Stimulated activated CD4-positive, alpha-beta T cell treated with anti-CD3 and anti-CD28 coated beads, Interleukin-1b, Interleukin-23, amount 100 ng/mL, for 24 hours (primary cell): ENCODE measurements around the gene OSMR.

ENCODE experiments used
- DNase-seq, 4 experiments: peaks; one replicate each; pipeline ENCODE4 v3.0.0-alpha.2; 2020; ENCODE audit warnings: low read depth in 4 of 4, low spot score in 1 of 4

OSMR gene

DNA sequence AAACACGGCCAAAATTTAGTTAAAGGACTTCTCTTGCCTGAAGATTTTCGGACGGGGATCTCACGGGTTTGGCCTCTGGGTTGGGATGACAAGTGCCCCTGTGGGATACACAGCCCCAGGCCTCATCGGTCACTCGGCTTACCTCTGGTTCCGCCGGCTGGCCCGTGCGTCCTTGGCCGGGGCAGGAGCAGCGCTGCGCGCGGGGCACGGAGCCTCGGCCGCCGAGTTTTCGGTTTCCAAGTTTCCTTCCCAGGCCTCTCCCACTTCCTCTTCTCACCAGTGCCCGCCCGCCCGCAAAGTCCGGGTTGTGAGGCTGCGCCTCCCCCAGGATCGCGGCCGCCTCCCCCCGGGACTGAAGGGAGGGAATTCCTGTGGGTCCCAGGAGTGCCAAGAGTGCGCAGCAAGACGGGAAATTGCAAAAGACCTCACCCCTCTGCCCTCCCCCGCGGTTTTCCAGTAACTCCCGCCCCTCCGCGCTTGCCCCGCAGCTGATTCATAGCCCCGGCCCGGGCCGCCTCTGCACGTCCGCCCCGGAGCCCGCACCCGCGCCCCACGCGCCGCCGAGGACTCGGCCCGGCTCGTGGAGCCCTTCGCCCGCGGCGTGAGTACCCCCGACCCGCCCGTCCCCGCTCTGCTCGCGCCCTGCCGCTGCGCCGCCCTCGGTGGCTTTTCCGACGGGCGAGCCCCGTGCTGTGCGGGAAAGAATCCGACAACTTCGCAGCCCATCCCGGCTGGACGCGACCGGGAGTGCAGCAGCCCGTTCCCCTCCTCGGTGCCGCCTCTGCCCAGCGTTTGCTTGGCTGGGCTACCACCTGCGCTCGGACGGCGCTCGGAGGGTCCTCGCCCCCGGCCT lies at the start of gene OSMR:
OSMR (plus strand) TSS at position 487 of the 853 bp plus-strand sequence. CDS start 23,033 bp downstream, outside the sequence.
- DNase-seq, result peak in 1 of 4 experiments; percentile 37

DNA sequence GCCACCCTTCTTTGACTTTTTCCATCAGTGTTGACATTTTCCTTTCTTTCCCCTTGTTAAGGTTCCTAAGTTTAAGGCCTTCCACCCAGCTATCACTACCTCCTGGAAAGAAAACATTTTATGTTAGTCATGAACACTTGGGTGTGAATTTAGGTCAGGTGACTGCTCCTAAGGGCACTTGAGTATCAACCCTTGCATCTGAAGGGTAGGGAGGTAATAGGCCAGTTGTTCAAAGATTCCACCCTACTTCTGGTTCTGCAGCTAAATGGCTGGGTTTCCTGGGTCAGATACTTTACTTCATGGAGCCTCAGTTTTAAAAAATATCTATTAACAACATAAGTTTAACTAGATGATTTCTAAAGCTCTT lies 49.1 kb upstream of the OSMR start:
- no peak for DNase-seq

DNA sequence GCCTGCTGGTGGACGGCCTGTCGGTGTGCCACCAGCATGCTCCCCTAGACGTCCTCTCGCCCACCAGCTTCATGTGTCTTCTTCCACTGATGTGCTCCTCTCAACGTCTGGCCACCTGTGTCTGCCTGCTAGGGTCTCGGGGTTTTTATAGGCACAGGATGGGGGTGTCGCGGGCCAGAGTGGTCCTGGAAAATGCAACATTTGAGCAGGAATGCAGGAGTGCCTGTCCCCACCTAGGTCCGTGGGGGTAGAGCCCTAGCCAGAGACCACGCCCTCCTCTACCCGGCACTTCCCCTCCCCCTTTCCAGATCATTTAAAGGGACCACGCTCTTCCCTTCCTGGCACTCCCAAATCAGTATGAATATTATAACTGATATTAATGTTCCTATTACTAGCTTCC lies 48.0 kb upstream of the OSMR start:
- DNase-seq, result no peak

DNA sequence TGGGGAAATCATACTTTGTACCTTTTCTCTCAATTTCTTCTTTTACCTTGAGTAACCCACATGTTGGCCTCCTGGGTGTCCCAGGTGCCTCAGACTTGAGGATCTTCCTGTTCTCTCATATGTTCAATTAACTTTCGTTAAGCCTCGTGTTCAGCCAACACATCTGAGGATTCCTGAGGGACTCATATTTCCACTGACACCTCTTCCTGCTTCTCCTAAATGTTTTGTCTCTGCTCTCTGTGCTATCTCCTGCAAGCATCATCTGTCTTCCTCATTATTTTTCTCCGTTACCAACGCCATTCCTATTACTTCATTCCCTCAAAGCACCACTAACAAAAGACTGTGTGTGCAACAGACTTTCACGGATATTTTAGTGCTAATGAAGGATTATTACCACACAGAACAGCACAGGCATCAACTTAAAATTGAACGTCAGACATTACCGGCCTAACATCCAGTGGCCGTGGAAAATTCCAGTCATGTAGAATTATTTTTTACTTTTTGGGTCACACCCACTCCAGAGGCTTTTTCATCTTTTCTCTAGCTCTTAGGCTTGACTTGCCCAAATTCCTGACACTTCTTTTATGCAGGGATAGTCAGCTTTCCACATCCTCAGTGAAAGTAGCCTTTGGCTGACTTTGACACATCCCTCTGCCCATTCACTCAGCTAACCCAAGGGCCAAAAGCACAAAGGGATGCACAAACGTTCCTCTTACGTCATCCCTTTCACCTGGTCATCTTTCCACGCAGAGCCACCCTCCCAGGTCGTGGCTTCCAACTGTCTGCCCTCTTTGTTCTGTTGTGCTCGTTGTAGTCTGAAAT lies 46.0 kb upstream of the OSMR start:
- DNase-seq, result no peak

DNA sequence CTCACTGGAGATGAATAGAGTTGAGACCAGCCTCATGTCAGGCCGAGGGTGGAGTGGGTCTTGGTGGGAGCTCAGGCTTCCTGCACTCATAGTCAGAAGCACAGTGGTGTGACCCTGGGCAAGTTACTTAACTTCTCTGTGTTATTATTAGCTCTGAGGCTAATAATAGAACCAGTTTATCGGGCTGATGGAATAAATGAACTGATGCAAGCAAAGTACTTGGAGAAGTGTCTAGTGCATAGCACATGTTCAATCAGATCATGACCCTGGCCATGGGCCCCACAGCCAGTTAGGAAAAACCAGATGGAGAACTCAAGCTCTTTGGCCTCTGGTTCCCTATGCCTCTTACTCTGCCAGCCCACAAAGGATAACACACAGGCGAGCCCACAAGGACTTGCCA lies 45.3 kb upstream of the OSMR start:
- DNase-seq, result no peak

DNA sequence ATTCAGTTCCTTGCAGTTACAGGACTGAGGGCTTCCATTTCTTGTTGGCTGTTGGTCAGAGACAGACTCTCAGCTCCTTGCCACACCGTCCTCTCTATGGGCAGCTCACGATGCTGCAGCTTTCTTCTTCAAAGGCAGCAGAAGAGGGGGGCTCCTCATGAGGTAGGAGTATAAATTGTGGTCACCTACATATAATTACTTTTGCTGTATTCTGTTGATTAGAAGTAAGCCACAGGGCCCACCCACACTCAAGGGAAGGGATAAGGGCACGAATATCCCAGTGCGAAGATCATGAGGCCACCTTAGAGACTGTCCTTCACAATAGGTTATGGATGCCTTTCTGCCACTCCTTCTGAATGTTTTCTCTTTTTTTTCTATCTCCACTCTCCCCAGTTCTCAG lies 43.7 kb upstream of the OSMR start:
- DNase-seq, result no peak

DNA sequence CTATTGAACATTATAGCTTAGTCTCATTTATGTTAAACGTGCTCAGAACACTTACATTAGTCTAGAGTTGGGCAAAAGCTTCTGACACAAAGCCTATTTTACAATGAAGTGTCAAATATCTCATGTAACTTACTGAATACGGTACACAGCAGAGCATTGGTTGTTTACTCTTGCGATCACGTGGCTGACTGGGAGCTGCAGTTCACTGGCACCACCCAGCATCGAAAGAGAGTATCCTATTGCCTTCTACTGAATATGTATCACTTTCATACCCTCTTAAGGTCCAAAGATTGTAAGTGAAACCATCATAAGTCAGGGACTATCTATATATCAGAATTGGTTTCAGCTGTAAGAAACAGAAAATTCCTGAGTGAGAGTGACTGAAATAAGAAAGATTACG lies 42.6 kb upstream of the OSMR start:
- DNase-seq, result no peak

DNA sequence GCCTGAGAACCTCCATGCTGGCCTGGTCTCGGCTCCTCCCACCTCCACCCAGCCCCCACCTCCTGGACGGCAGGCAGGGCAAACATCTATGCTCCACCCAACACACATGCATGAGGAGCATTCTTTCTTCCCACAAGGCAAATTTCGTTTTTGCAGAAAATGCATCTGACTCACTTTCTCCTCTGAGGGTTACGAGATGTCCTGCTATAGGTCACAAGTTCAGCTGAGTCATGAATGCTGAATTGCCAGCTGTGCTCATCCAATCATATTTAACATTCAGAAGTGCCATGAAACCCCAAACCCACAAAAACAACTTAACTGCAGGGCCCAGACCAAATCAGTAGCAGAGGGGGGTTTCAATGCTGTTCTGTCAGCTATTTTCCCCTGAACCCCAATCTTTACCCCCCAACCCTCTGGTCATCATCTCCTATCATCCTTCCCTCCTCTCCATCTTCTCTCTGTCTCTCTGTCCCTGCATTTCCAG lies 39.0 kb upstream of the OSMR start:
- peak in 1 of 4 experiments; percentile 6 for DNase-seq

DNA sequence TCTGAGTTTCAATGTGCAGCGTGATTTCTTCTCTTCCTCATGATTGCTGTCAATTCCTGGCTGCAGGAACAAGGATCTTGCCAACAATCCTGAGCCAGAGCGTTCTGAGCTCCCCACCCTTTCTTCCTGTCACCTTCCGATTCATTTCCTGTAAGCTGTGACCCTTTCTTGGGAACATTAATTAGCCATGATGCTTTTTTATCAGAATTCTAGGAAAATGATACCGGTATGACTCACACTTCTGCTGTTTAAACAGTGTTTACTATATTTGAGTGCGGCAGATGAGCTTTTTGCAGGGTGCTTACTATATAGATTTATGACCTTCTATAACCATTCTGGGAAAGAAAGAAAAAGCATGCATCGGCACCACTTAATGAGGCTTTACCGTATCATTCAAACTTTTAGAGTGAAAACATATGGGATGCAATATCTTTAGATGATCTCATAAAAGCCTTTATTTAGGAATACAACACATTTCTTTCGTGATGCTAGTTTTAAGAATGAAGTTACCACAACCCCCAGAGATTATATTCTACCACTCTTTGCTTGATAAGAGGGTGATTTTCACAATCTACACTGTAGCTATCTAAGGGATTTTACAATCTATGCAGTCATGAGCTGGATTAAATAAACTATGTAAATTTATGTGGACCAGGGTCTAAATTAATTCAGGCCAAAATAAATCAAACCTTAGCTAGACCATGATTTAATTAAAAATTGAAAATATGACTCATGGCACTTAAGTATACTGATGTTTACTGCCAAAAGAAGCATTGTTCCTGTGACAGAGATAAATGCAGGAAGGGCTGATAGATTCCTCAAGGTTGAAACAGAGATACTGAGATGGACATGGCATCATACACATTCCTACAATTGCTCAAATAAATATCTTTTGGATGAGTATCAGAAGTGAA lies 38.0 kb upstream of the OSMR start:
- DNase-seq, result no peak

DNA sequence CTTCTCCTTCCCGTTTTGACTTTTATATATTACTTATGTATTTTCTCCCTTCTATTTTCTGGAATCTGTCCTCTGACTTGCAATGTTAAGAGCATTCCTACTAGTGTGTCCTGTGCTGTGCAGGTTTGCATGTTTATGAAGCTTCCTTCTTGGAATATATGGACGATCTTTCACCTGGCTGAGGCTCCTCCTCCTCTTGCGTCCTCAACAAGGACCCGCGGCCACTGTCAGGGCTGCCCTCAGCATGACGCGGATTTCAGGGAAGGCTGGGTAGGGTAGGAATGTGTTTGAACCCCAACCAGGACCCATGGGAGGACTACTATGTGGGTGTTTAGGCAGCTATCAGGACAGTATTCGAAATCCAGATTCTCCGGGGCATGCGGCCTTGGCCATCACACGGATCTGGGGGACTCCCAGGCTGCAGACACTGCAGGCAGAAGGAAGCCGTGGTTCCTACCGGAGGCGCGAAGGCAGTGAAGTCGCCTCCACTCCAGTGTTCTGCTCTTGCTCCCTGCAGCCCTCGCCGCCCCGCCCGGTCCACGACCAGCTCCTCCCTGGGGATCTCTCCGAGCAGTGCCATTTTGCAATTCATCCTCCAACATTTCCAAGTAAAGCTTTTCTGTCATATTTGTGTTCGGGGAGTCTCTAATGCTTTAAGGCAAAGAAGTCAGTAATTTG lies 37.0 kb upstream of the OSMR start:
- DNase-seq, result no peak

DNA sequence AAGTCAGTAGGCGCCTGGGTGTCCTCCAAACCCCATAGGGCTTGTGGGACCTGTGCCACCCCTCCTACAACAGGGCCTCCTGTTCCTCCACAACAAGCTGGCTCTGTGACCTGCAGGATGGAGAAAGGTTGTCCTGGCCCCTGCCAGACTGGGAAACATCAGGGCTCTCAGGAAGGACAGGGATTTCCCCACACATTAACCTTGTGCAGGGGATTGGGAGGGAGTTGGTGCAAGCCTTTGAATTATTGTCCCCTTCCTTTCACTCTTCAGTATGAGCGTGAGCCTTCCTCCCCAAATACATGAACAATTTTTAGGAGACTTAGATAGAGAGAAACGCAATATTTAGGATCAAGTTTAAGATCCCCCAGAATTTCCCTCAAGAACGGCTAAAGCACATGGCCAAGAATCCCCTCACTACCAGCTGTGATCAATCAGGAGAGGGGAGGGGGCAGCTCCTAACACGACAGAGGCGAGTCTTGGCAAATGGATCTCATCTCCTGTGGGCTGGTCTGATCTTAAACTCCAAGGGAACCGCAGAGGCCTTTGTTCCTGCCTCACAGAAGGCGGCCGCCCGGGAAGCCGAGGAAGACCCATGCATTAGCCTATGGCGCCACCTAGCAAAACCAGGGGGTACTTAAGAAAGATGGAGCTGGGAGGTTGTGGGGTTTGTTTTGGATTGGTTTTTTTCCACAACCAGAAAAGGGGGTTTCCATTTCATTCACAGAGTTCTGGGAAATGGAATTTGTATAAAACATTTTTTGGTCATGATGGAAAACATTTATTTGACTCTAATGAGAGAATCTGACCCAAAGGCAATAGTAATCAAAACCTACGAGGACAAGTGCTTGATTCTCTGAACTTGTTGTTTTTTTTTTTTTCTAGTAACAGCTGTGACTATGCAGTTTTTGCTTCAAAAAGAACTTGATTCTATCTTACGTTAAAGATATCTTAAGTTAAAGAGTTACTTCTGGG lies 36.1 kb upstream of the OSMR start:
- DNase-seq, result peak; percentile 4 to 45 (median 23)

DNA sequence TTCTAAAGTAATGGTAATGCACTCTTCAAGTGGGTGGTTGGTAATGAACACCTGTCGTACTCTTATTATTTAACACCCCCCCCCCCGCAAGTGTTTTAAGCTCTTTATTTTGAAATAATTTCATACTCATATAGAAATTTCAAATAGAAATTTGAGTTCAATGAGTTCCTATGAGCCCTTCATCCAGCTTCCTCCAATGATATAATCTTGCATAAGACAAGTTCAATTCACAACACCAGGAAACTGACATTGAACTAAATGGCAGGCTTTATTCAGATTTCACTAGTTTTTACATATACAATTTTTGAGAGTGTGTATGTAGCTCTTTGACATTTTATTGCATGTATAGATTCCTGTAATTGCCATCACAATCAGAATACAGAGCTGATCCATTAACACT lies 30.9 kb upstream of the OSMR start:
- DNase-seq, result no peak

DNA sequence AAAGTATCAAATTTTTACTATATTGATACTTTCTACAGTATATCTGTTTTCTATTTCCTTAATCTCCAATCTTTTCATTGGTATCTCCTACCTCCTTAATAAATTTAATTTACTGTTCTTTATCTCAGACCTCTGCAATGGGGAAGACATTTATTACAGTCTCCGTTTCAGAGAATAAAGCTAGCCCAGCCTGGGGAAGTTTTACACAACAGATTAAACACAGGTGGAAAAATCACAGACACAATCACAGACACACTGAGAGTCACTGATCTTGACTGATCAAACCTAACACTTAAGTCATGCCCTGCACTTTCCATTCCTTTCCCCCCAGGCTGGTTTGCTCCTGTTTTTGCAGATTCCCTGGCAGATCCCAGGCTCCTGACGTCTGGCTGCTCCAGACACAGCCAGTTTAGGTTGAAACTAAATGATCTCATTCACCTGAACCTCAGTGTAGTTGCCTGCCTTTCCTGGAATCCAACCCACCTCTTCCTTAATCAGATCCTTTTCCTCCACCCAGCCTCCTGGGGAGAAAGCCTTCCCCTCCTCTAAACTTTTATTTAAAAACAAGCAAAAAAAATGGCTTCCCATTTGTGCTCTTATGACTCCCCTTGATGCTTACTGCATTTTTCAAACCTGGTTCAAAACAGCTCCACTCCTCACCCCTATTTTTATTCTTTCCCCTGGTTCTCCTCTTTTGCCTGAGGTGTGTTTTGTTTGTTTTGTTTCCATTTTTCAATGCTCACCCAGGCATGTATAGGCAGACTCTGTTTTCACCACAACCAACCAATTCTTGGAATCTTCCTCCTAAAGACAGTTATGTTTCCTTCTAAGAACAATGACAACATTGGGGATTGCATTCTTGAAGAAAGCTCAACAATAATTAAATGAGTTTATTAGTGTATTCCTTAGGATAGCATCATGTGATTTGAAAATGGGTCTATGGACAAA lies 29.5 kb upstream of the OSMR start:
- DNase-seq, result no peak

DNA sequence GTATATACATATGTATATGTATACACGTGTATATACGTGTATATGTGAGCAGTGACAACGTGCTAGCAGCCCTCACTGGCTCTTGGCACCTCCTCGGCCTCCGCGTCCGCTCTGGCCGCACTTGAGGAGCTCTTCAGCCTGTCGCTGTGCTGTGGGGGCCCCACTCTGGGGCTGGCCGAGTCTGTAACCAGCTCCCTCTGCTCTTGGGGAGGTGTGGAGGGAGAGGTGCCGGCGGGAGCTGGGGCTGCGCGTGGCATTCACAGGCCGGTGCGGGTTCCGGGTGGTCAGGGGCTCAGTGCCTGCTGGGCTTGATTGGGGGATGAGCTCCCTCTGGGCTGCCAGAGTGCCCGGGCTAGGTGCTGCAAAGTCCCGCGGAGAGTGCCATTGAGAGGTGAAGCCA lies 24.1 kb upstream of the OSMR start:
- DNase-seq, result no peak

DNA sequence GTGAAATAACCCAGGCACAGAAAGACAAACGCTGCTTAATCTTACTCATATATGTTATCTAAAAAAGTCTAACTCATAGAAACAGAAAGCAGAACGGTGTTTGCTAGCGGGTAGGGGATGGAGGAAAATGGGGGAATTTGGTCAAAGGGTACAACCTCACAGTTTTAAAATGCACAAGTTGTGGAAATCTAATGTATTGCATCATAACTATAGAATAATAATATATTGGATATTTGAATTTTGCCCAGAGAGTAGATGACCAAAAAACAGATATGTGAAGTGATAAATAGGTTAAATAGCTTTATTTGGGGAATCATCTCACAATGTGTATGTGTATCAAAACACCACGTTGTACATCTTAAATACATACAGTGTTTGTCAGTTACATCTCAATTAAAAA lies 22.3 kb upstream of the OSMR start:
- no peak for DNase-seq

DNA sequence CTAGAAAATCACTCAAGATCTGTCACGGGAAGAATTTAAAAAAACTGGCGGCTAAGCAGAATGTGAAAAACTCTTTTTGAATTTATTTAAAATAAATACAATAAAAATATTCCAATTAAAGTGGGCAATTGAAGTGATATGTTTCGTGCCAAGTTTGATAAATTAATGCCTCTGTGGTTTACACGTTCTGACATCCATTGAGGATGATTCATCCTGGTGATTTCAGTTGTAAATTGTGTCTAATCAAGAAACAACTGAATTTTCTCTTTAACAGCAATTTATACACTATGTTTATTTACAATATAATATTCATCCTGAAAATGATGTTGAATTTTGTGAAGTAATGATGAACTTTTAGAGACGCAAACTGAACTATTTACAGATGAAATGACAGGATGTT lies 21.0 kb upstream of the OSMR start:
- no peak for DNase-seq

DNA sequence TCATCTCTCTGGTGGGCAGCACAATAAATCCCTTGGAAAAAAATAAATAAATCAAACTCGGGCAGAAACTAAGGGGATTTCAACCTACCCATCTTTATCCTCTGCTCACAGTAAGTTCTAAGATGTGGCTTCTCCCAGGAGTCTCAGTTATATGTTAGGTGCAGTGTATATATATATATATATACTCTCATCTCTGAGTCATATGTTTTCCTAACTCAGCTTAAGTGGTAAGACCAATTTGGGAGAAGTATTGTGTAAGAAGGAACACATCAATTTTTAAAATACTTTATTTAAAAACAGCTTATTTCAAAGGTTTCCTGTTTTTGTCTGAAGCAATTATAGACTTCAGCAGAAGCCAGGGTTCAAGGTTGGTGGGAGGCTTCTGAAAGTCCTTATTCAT lies 20.3 kb upstream of the OSMR start:
- DNase-seq, result no peak

DNA sequence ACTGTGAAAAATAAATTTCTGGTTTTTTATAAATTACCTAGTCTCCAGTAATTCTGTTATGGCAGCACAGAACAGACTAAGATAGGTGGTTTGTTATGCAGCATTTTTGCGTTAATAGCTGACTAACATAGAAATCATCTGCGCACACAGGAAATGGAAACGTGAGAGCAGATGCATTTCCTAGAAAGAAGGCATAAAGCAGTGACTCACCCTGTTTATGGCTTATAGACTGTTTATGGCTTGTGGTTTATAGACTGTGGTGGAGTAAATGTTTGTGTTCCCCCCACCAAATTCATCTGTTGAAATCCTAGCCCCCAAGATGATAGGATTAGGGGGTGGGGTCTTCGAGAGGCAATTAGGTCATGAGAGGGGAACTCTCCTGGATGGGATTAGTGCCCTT lies 18.3 kb upstream of the OSMR start:
- no peak for DNase-seq
